HepG2 (cell line): ENCODE results near the gene TPGS1. TPM values are rescaled to one million over a fixed set of nuclear protein-coding genes. Genes with fewer than 3 reads are reported as not detected.

Experiments
- IKZF1 ChIP-seq: fragments of 450-650 bp; IDR thresholded peaks from 2 replicates; pipeline ENCODE4 v1.7.1; 2016
- MBD4 ChIP-seq: IDR thresholded peaks from 2 replicates; pipeline ENCODE4 v1.6.1; 2012; ENCODE audit warnings: low read length, inconsistent platforms, borderline replicate concordance
- NCOR1 ChIP-seq: fragments of 200-600 bp; sonication (generic); IDR thresholded peaks from 2 replicates; pipeline ENCODE4 v1.7.0; 2017; ENCODE audit warnings: antibody characterized with exemption, low read length, borderline replicate concordance
- NR2F2 ChIP-seq: IDR thresholded peaks from 2 replicates; pipeline ENCODE4 v1.6.1; 2012; ENCODE audit warnings: low read depth, inconsistent platforms, borderline replicate concordance
- ZMYM4 ChIP-seq: sonication (generic); formaldehyde crosslinking; IDR thresholded peaks from 2 replicates; pipeline ENCODE4 v1.8.1; 2023; ENCODE audit warnings: mild to moderate bottlenecking, missing genetic modification reagents
- ZNF20 ChIP-seq: sonication (generic); formaldehyde crosslinking; IDR thresholded peaks from 2 replicates; pipeline ENCODE4 v1.4.0; 2020; ENCODE audit warnings: mild to moderate bottlenecking, moderate library complexity, missing genetic modification reagents
- ZNF230 ChIP-seq: sonication (generic); formaldehyde crosslinking; IDR thresholded peaks from 2 replicates; pipeline ENCODE4 v1.4.0; 2020; ENCODE audit warnings: mild to moderate bottlenecking, missing genetic modification reagents
- ZNF235 ChIP-seq: sonication (generic); formaldehyde crosslinking; IDR thresholded peaks from 2 replicates; pipeline ENCODE4 v1.8.1; 2023; ENCODE audit warnings: mild to moderate bottlenecking, missing genetic modification reagents, borderline replicate concordance
- ZNF460 ChIP-seq: sonication (generic); formaldehyde crosslinking; IDR thresholded peaks from 2 replicates; pipeline ENCODE4 v1.5.1; 2020; ENCODE audit warnings: missing genetic modification reagents, mild to moderate bottlenecking, borderline replicate concordance
- ZNF572 ChIP-seq: sonication (generic); formaldehyde crosslinking; IDR thresholded peaks from 2 replicates; pipeline ENCODE4 v1.5.1; 2020; ENCODE audit warnings: mild to moderate bottlenecking, missing genetic modification reagents
- ZNF878 ChIP-seq: sonication (generic); formaldehyde crosslinking; IDR thresholded peaks from 2 replicates; pipeline ENCODE4 v1.8.1; 2023; ENCODE audit warnings: mild to moderate bottlenecking, missing genetic modification reagents, moderate library complexity
- polyA plus RNA-seq, 8 experiments: library from polyadenylated mRNA; depleted of rRNA in 3 of 8; stranded (reverse) in 7 of 8; unstranded in 1 of 8; fragments of >200 nt; fragmentation: Illumina TruSeq in 4 of 8; extraction: Trizol in 4 of 8; gene quantifications; 2 replicates each; pipeline versions ENCODE4 v1.2.1 to v1.2.3, GENCODE V29; 2011 to 2016; ENCODE audit warnings: low read depth in 4 of 8, missing spikeins in 1 of 8, mixed read lengths in 1 of 8; ENCODE audit not compliant: insufficient read depth in 1 of 8
- total RNA-seq, 5 experiments: library from RNA; depleted of rRNA; stranded (reverse); fragments of >200 nt; fragmentation: Illumina TruSeq; extraction: Trizol; gene quantifications; 2 replicates each; pipeline ENCODE4 v1.2.3, GENCODE V29; 2016; ENCODE audit warnings: low read depth in 1 of 5
- TF ChIP-seq, protein P1 (sequence below): sonication (generic); formaldehyde crosslinking; IDR thresholded peaks from 2 replicates; pipeline ENCODE4 v1.4.0; 2020; ENCODE audit warnings: mild to moderate bottlenecking, missing genetic modification reagents
- TF ChIP-seq, protein P2 (sequence below): sonication (generic); formaldehyde crosslinking; conservative IDR thresholded peaks from 2 replicates; pipeline ENCODE4 v1.4.0; 2020; ENCODE audit warnings: missing genetic modification reagents
- TF ChIP-seq, protein P3 (sequence below): sonication (generic); formaldehyde crosslinking; IDR thresholded peaks from 2 replicates; pipeline ENCODE4 v1.4.0; 2020; ENCODE audit warnings: missing genetic modification reagents
- TF ChIP-seq, protein P4 (sequence below): sonication (generic); formaldehyde crosslinking; IDR thresholded peaks from 2 replicates; pipeline ENCODE4 v1.4.0; 2020; ENCODE audit warnings: missing genetic modification reagents

TPGS1 gene
- total and polyA plus RNA-seq, 2 of the 13 experiments (the other 11 are each of a cell fraction or from before 2014, with no cell fraction given) = 1.1 to 6.2 TPM

DNA sequence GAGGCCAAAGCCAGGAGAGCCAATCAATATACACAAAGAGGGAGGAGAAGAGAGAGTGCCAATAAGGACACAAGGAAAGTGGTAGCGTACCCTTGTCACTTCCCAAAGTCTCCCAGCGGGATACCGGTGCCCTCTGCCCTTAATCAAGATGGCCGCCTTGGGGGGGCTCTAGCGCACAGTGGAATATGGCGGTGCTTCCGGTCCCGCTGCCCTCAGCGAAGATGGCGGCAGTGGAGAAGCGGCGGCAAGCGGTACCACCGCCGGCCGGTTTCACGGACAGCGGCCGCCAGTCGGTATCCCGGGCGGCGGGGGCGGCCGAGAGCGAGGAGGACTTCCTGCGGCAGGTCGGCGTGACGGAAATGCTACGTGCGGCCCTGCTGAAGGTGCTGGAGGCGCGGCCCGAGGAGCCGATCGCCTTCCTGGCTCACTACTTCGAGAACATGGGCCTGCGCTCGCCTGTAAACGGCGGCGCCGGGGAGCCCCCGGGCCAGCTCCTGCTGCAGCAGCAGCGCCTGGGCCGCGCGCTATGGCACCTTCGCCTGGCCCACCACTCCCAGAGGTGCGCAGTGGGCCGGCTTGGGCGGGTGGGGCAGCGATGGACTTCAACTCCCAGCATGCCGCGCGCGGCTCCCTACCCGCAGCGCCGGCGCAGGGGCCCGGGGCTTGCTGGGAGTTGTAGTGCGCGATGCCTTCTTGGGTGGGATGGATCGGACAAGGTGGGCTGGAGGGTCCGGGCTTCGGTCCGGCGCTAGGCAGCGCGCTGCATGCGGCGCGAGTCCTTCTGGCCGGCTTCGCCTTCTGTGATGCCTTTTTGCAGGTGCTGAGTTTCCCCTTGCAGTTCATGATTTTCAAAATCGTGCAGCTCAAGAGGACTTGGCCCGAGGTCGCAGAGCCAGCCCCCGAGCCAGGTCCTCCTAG lies at the start of gene TPGS1 (continued):
- TF ChIP-seq, protein P1, sequence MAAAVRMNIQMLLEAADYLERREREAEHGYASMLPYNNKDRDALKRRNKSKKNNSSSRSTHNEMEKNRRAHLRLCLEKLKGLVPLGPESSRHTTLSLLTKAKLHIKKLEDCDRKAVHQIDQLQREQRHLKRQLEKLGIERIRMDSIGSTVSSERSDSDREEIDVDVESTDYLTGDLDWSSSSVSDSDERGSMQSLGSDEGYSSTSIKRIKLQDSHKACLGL (CRISPR knock-in tag) = peak; percentile 55; the same call in 1 of the 2 replicates
- TF ChIP-seq NCOR1 (no peak; the same call in 1 of the 2 replicates), NR2F2 (no peak), ZNF20 (CRISPR knock-in tag) (no peak), ZNF460 (CRISPR knock-in tag) (no peak), ZMYM4 (CRISPR knock-in tag) (0 out of 2 replicates have a peak, but pooled peaks have one; percentile 21), IKZF1 (no peak), ZNF878 (CRISPR knock-in tag) (no peak), ZNF572 (CRISPR knock-in tag) (no peak), ZNF235 (CRISPR knock-in tag) (0 out of 2 replicates have a peak, but pooled peaks have one; percentile 22), ZNF230 (CRISPR knock-in tag) (no peak; the same call in 1 of the 2 replicates), MBD4 (no peak)
- TF ChIP-seq, protein P2, sequence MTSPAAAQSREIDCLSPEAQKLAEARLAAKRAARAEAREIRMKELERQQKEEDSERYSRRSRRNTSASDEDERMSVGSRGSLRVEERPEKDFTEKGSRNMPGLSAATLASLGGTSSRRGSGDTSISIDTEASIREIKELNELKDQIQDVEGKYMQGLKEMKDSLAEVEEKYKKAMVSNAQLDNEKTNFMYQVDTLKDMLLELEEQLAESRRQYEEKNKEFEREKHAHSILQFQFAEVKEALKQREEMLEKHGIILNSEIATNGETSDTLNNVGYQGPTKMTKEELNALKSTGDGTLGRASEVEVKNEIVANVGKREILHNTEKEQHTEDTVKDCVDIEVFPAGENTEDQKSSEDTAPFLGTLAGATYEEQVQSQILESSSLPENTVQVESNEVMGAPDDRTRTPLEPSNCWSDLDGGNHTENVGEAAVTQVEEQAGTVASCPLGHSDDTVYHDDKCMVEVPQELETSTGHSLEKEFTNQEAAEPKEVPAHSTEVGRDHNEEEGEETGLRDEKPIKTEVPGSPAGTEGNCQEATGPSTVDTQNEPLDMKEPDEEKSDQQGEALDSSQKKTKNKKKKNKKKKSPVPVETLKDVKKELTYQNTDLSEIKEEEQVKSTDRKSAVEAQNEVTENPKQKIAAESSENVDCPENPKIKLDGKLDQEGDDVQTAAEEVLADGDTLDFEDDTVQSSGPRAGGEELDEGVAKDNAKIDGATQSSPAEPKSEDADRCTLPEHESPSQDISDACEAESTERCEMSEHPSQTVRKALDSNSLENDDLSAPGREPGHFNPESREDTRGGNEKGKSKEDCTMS (CRISPR knock-in tag) = no peak
- TF ChIP-seq, protein P3, sequence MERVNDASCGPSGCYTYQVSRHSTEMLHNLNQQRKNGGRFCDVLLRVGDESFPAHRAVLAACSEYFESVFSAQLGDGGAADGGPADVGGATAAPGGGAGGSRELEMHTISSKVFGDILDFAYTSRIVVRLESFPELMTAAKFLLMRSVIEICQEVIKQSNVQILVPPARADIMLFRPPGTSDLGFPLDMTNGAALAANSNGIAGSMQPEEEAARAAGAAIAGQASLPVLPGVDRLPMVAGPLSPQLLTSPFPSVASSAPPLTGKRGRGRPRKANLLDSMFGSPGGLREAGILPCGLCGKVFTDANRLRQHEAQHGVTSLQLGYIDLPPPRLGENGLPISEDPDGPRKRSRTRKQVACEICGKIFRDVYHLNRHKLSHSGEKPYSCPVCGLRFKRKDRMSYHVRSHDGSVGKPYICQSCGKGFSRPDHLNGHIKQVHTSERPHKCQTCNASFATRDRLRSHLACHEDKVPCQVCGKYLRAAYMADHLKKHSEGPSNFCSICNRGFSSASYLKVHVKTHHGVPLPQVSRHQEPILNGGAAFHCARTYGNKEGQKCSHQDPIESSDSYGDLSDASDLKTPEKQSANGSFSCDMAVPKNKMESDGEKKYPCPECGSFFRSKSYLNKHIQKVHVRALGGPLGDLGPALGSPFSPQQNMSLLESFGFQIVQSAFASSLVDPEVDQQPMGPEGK (CRISPR knock-in tag) = peak; percentile 54
- TF ChIP-seq, protein P4, sequence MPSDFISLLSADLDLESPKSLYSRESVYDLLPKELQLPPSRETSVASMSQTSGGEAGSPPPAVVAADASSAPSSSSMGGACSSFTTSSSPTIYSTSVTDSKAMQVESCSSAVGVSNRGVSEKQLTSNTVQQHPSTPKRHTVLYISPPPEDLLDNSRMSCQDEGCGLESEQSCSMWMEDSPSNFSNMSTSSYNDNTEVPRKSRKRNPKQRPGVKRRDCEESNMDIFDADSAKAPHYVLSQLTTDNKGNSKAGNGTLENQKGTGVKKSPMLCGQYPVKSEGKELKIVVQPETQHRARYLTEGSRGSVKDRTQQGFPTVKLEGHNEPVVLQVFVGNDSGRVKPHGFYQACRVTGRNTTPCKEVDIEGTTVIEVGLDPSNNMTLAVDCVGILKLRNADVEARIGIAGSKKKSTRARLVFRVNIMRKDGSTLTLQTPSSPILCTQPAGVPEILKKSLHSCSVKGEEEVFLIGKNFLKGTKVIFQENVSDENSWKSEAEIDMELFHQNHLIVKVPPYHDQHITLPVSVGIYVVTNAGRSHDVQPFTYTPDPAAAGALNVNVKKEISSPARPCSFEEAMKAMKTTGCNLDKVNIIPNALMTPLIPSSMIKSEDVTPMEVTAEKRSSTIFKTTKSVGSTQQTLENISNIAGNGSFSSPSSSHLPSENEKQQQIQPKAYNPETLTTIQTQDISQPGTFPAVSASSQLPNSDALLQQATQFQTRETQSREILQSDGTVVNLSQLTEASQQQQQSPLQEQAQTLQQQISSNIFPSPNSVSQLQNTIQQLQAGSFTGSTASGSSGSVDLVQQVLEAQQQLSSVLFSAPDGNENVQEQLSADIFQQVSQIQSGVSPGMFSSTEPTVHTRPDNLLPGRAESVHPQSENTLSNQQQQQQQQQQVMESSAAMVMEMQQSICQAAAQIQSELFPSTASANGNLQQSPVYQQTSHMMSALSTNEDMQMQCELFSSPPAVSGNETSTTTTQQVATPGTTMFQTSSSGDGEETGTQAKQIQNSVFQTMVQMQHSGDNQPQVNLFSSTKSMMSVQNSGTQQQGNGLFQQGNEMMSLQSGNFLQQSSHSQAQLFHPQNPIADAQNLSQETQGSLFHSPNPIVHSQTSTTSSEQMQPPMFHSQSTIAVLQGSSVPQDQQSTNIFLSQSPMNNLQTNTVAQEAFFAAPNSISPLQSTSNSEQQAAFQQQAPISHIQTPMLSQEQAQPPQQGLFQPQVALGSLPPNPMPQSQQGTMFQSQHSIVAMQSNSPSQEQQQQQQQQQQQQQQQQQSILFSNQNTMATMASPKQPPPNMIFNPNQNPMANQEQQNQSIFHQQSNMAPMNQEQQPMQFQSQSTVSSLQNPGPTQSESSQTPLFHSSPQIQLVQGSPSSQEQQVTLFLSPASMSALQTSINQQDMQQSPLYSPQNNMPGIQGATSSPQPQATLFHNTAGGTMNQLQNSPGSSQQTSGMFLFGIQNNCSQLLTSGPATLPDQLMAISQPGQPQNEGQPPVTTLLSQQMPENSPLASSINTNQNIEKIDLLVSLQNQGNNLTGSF (CRISPR knock-in tag) = no peak
